Mesendoderm (in vitro differentiated cells): Measurements from ENCODE around the gene CRBN.

Experiments used
- DNase-seq: peaks from one replicate; pipeline ENCODE4 v3.0.0; 2013
- H2AK5ac ChIP-seq: 2 replicates; pipeline ENCODE4 v1.6.1; 2013; ENCODE audit warnings: low read length, inconsistent platforms
- H2BK120ac ChIP-seq: 2 replicates; pipeline ENCODE4 v1.6.1; 2013; ENCODE audit warnings: low read depth, mild to moderate bottlenecking, low read length, moderate library complexity, mixed read lengths
- H2BK15ac ChIP-seq: replicated peaks from 2 replicates; pipeline ENCODE4 v1.6.1; 2013; ENCODE audit warnings: low read depth, mild to moderate bottlenecking, moderate library complexity
- H2BK5ac ChIP-seq: 2 replicates; pipeline ENCODE4 v1.6.1; 2013; ENCODE audit warnings: low read length, inconsistent platforms
- H3K18ac ChIP-seq: 2 replicates; pipeline ENCODE4 v1.6.1; 2013; ENCODE audit warnings: mild to moderate bottlenecking, low read length, mixed read lengths
- H3K23ac ChIP-seq: one replicate; pipeline ENCODE4 v1.6.1; 2013; ENCODE audit warnings: low read length
- H3K27ac ChIP-seq: 2 replicates; pipeline ENCODE4 v1.5.1; 2013; ENCODE audit warnings: low read depth, mild to moderate bottlenecking, inconsistent platforms, low read length, moderate library complexity
- H3K27me3 ChIP-seq: 2 replicates; pipeline ENCODE4 v1.6.1; 2013; ENCODE audit warnings: low read length, control low read depth, mild to moderate bottlenecking, inconsistent platforms; ENCODE audit not compliant: insufficient read depth, poor library complexity
- H3K36me3 ChIP-seq: 2 replicates; pipeline ENCODE4 v1.6.1; 2013; ENCODE audit warnings: low read length, inconsistent platforms; ENCODE audit not compliant: control insufficient read depth, insufficient read depth
- H3K4ac ChIP-seq: one replicate; pipeline ENCODE4 v1.6.1; 2013; ENCODE audit warnings: low read depth, mild to moderate bottlenecking, low read length, moderate library complexity
- H3K4me1 ChIP-seq: 2 replicates; pipeline ENCODE4 v1.6.1; 2013; ENCODE audit warnings: low read depth, low read length, inconsistent platforms; ENCODE audit not compliant: control insufficient read depth
- H3K4me2 ChIP-seq: 2 replicates; pipeline ENCODE4 v1.6.1; 2013; ENCODE audit warnings: low read length
- H3K4me3 ChIP-seq: 2 replicates; pipeline ENCODE4 v1.5.1; 2013; ENCODE audit warnings: mild to moderate bottlenecking, low read length
- H3K56ac ChIP-seq: one replicate; pipeline ENCODE4 v1.6.1; 2013; ENCODE audit warnings: low read length
- H3K79me1 ChIP-seq: 2 replicates; pipeline ENCODE4 v1.6.1; 2013; ENCODE audit warnings: low read length, inconsistent platforms
- H3K79me2 ChIP-seq: 2 replicates; pipeline ENCODE4 v1.6.1; 2013; ENCODE audit warnings: mild to moderate bottlenecking, low read length; ENCODE audit not compliant: control insufficient read depth, insufficient read depth
- H3K9ac ChIP-seq: 2 replicates; pipeline ENCODE4 v1.6.1; 2013; ENCODE audit warnings: low read length, inconsistent platforms
- H4K5ac ChIP-seq: one replicate; pipeline ENCODE4 v1.6.1; 2013; ENCODE audit warnings: low read length
- H4K8ac ChIP-seq: one replicate; pipeline ENCODE4 v1.6.1; 2013; ENCODE audit warnings: low read depth, mild to moderate bottlenecking, control low read depth, low read length, moderate library complexity
- WGBS: extraction: QIAGEN DNeasy Blood & Tissue Kit; methylation state at CpG from one replicate; pipeline ENCODE4 v1.1.7; 2013; ENCODE audit warnings: low lambda C conversion rate, missing lambda C conversion rate; ENCODE audit not compliant: insufficient coverage; ENCODE audit errors: extremely low coverage; 5-methylcytosine and 5-hydroxymethylcytosine counted together

Gene CRBN

DNA sequence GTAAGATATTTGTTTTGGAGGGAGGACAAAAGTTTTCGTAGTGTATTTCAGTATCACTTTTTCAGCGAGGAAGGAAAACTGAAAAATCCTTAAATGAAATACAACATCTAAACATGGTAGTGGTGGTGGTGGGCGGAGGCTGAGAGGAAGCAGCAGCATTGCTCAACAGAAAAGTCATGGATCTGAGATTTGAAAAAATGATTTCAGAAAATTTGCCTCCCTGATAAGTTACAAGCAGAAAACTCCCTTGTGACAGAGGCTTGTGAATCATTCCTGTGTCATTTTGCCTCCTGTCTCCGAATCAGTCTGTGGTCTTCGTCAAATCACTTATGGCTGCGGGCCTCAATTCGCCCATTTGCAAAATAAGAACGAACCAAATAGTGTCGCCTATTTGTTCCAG, 965 bp upstream of the CRBN start:
- H3K4me1 ChIP-seq: no peaks in the 10 kb centered on the region
- no peak overlapping the region for H2BK15ac ChIP-seq
- H3K18ac ChIP-seq: no peak overlapping the region
- H3K4me3 ChIP-seq: no peak overlapping the region
- H3K23ac ChIP-seq: no peak overlapping the region
- no peak overlapping the region for H2AK5ac ChIP-seq
- no peak overlapping the region for H3K56ac ChIP-seq
- H2BK5ac ChIP-seq: no peak overlapping the region
- peaks cover 15% of the 10 kb centered on the region for H3K79me2 ChIP-seq
- H3K4me2 ChIP-seq: no peak overlapping the region
- no peaks in the 10 kb centered on the region for H3K27me3 ChIP-seq
- WGBS: 100% methylated on average over 1 of the region's 9 CpGs
- peaks cover 7% of the 10 kb centered on the region for H3K79me1 ChIP-seq
- H3K36me3 ChIP-seq: no peaks in the 10 kb centered on the region
- H3K27ac ChIP-seq: no peak overlapping the region
- H3K4ac ChIP-seq: no peak overlapping the region
- no peak overlapping the region for H4K8ac ChIP-seq
- H3K9ac ChIP-seq: no peak overlapping the region
- no peak overlapping the region for H2BK120ac ChIP-seq
- H4K5ac ChIP-seq: no peak overlapping the region
- DNase-seq: no peak

DNA sequence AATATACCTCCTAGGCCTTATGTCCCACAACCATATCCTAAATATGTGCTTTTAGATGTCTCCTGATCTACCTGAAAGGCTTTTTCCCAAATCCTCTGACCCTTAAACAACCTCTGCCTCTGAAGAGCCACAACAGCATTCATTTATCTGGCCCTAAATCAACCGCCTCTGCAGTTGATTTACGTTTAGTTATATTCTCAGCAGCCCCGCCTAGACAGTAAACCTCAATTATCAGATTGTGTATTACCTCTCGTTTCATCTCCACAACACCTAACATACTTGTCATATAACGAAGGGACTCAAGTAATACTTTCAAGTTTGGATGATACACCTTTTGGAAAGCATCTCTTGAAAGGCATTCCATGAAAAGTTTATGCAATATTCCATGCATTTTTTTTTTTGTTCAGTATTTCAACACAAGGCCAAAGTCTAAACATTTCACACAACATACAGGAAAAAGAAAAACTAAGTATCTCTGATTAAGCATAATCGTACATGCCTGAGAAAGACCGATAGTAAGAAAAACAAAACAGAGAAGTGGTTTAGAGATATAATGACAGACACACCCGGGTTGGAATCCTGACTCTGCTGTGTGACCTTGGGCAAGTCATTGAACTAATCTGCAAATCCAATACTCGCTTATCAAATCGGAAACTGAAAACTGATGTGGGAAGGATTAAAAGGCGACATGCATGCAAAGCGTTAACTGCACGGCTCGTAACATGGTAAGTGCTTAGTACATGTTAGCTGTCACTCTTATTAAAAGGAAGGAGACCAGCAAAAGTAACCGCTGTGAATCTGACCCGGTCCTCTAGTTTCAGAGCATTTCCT, 778 bp downstream of the CRBN start:
- WGBS: no CpG with 5 or more reads among the region's 16 CpGs
- Histone ChIP-seq H3K27ac (no peak overlapping the region), H3K9ac (peak overlapping the region; percentile 82)

DNA sequence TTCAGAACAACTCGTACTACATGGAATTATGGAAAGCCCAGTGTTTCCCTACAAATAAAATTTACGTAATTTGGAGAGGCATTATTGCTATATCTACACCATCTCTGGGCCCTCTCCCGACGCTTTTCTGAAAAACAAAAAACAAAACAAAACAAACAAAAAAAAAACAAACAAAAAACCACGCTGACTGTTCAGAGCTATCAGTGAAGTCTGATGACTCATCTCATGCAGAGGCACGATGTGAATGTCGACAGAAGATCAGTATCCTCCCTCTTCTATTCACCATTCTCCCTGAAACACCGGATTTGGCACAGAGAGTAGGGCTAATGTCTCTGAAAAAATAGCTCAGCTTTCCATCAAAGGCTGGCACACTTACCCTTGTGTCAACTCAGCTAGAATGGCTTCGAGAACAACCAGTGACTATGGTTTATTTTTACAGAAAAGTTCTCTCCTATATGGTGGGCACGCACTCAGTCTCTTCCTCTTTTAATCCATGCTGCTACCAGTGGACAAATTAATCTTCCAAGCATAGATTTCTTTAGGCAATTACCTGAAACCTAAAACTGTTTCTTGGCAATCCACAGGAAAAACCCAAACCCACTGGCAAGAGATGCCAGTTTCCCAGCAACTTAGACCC, 1.5 kb downstream of the CRBN start:
- no peak overlapping the region for H3K9ac ChIP-seq
- H3K27me3 ChIP-seq: no peaks in the 10 kb centered on the region
- peaks cover 3% of the 10 kb centered on the region for H3K36me3 ChIP-seq
- H4K8ac ChIP-seq: no peak overlapping the region
- no peak overlapping the region for H3K56ac ChIP-seq
- peaks cover 7% of the 10 kb centered on the region for H3K79me1 ChIP-seq
- H3K18ac ChIP-seq: no peak overlapping the region
- DNase-seq: no peak
- H3K4me3 ChIP-seq: no peak overlapping the region
- H3K79me2 ChIP-seq: peaks cover 15% of the 10 kb centered on the region
- H2BK120ac ChIP-seq: no peak overlapping the region
- H2BK5ac ChIP-seq: no peak overlapping the region
- H2BK15ac ChIP-seq: no peak overlapping the region
- no peak overlapping the region for H3K4ac ChIP-seq
- no peaks in the 10 kb centered on the region for H3K4me1 ChIP-seq
- no peak overlapping the region for H2AK5ac ChIP-seq
- WGBS: no CpG with 5 or more reads among the region's 10 CpGs
- H3K4me2 ChIP-seq: no peak overlapping the region
- no peak overlapping the region for H3K27ac ChIP-seq
- no peak overlapping the region for H3K23ac ChIP-seq
- H4K5ac ChIP-seq: no peak overlapping the region

More for the DNA sequence above, 778 bp downstream of the CRBN start:
- peak overlapping the region; percentile 90 for H3K4me2 ChIP-seq
- no peak overlapping the region for H4K8ac ChIP-seq
- no peaks in the 10 kb centered on the region for H3K4me1 ChIP-seq
- H3K36me3 ChIP-seq: peaks cover 3% of the 10 kb centered on the region
- H3K79me1 ChIP-seq: peaks cover 7% of the 10 kb centered on the region
- H2AK5ac ChIP-seq: no peak overlapping the region
- no peak overlapping the region for H2BK5ac ChIP-seq
- H2BK120ac ChIP-seq: no peak overlapping the region
- peaks cover 15% of the 10 kb centered on the region for H3K79me2 ChIP-seq
- H2BK15ac ChIP-seq: no peak overlapping the region
- H4K5ac ChIP-seq: no peak overlapping the region
- peak overlapping the region; percentile 91 for H3K4me3 ChIP-seq
- H3K18ac ChIP-seq: no peak overlapping the region
- DNase-seq: peak; percentile 11
- H3K56ac ChIP-seq: peak overlapping the region; percentile 96
- H3K27me3 ChIP-seq: no peaks in the 10 kb centered on the region
- no peak overlapping the region for H3K4ac ChIP-seq
- no peak overlapping the region for H3K23ac ChIP-seq

DNA sequence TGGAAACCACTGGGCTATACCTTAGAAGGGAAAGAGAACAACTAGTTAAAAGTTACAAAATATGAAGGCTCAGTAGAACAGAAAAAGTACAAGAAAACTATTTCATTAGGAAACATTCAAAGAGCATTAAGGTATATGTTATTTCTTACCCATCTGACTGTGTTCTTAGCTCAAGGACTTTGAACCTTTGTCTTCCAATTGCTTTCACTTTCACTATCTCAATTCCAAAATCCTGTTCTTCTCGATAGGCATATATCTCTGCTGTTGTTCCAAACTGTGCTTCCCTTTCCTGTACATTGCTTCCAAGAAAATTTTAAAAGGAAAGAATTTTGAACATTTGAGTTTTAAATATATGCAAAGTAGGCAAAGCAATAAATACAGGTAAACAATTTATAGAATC, 6.9 kb downstream of the CRBN start:
- H2BK15ac ChIP-seq: no peak overlapping the region
- no peak overlapping the region for H3K4ac ChIP-seq
- no peak overlapping the region for H4K5ac ChIP-seq
- H3K4me3 ChIP-seq: no peak overlapping the region
- no peak overlapping the region for H3K9ac ChIP-seq
- no peaks in the 10 kb centered on the region for H3K4me1 ChIP-seq
- no peak overlapping the region for H2BK120ac ChIP-seq
- no CpG with 5 or more reads among the region's 1 CpG for WGBS
- no peaks in the 10 kb centered on the region for H3K79me2 ChIP-seq
- no peak overlapping the region for H3K27ac ChIP-seq
- H3K79me1 ChIP-seq: no peaks in the 10 kb centered on the region
- no peak overlapping the region for H3K4me2 ChIP-seq
- no peaks in the 10 kb centered on the region for H3K27me3 ChIP-seq
- no peak overlapping the region for H2BK5ac ChIP-seq
- H3K23ac ChIP-seq: no peak overlapping the region
- H3K18ac ChIP-seq: no peak overlapping the region
- peaks cover 3% of the 10 kb centered on the region for H3K36me3 ChIP-seq
- H3K56ac ChIP-seq: no peak overlapping the region
- H4K8ac ChIP-seq: no peak overlapping the region
- H2AK5ac ChIP-seq: no peak overlapping the region
- no peak for DNase-seq

DNA sequence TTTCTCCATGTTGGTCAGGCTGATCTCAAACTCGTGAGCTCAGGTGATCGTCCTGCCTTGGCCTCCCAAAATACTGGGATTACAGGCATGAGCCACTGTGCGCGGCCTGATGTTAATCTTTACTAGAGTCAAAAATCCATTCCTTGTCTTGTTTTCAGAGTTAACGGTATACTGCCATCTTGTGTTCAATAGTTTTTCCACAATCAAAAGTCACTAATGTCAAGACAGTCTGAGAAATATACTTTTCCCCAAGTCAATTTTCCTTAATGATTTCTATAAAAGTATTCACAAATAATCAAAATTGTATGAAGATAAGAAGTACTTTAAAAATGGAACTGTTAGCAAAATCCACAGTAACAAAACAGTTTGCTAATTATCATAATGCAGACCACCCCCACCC, 8.5 kb downstream of the CRBN start:
- Histone ChIP-seq H4K5ac (no peak overlapping the region), H3K9ac (no peak overlapping the region), H3K56ac (no peak overlapping the region), H2BK120ac (no peak overlapping the region), H3K27me3 (no peaks in the 10 kb centered on the region), H3K4me1 (no peaks in the 10 kb centered on the region), H2BK15ac (no peak overlapping the region), H3K4me2 (no peak overlapping the region), H3K79me1 (no peaks in the 10 kb centered on the region), H4K8ac (no peak overlapping the region), H3K79me2 (no peaks in the 10 kb centered on the region), H3K4me3 (no peak overlapping the region), H3K4ac (no peak overlapping the region), H3K36me3 (peaks cover 3% of the 10 kb centered on the region), H3K18ac (no peak overlapping the region), H3K23ac (no peak overlapping the region), H3K27ac (no peak overlapping the region), H2BK5ac (no peak overlapping the region), H2AK5ac (no peak overlapping the region)
- WGBS: no CpG with 5 or more reads among the region's 5 CpGs
- peak; percentile 40 for DNase-seq
